Stimulated activated naive B cell treated with anti-CD40 and anti-IgM and Interleukin-4, amounts not matched to agents 10 μg/mL and 1 μg/mL and 100 μg/mL, for 72 hours (primary cell): Measurements from ENCODE around the gene PARP4.
"Not testable (repeated sequence)": the region's sequence is repeated elsewhere in the genome, so short reads cannot be mapped to it uniquely, and the experiment has no call there.

Source experiments
- ATAC-seq, 2 donors: fragments of 150-1000 bp; cut with Tn5 transposase; replicated peaks; 2 replicates each; pipeline ENCODE4 v1.10.0; 2021; ENCODE audit warnings: moderate library complexity in 1 of 2
- DNase-seq: peaks from one replicate; pipeline ENCODE4 v3.0.0; 2021
- H3K27ac Mint-ChIP-seq: one replicate; pipeline ENCODE4 v1.8.0; 2022; ENCODE audit warnings: mild to moderate bottlenecking, mixed read lengths
- H3K27me3 Mint-ChIP-seq, 2 donors: one replicate each; pipeline ENCODE4 v1.8.0; 2022; ENCODE audit warnings: mixed read lengths in 2 of 2
- H3K36me3 Mint-ChIP-seq, 2 donors: one replicate each; pipeline ENCODE4 v1.8.0; 2022; ENCODE audit warnings: mixed read lengths in 2 of 2, mild to moderate bottlenecking in 1 of 2
- H3K4me1 Mint-ChIP-seq, 2 donors: one replicate each; pipeline ENCODE4 v1.8.0; 2022; ENCODE audit warnings: mixed read lengths in 2 of 2, mild to moderate bottlenecking in 1 of 2
- H3K4me3 Mint-ChIP-seq, 2 donors: one replicate each; pipeline ENCODE4 v1.8.0; 2022; ENCODE audit warnings: mild to moderate bottlenecking in 2 of 2, mixed read lengths in 2 of 2, moderate library complexity in 1 of 2
- H3K9me3 Mint-ChIP-seq, 2 donors: one replicate each; pipeline ENCODE4 v1.8.0; 2022; ENCODE audit warnings: mixed read lengths in 2 of 2, mild to moderate bottlenecking in 1 of 2

Gene PARP4

DNA sequence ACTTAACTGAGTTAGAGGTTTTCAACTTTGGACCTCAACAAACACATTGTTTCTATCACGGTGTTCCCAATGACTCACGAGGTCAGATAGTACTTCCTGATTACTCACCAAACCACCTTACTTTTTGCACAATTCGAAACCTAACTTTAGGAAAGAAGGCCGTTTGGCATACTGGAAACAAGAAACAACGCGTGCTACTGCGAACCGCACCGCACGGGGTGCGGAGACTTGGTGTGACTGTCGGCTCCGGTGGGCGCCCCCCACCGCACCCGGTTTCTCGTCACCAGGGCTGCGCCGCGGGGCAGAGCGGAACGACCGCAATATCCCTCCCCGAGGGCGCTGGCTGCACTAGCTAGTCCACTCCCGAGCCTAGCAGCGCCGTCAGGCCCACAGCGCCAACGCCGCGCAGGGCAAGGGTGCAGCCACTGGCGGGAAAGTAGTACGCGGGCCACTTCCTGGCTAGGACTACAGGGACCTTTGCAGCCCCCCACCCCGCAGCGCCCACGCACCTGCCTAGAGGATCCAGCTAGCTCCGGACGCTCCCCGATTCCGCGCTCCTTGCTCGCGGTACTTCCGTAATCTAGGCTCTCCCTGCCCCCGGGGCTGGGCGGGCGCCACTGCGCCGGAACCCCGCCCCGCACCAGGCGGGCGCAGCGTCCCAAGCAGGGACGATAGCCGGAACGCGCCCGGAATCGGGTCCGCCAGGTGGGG, at the start of gene PARP4:
TSS of gene PARP4 (minus strand) at position 582 of the 711 bp plus-strand sequence. CDS start 9,002 bp downstream, outside the sequence.
- H3K27ac Mint-ChIP-seq: peak within 1 kb of the TSS; percentile 97
- no peaks in the 10 kb centered on the region for H3K27me3 Mint-ChIP-seq
- peak within 1 kb of the TSS; percentile 83 to 88 for H3K4me3 Mint-ChIP-seq
- DNase-seq (peak; percentile 68), ATAC-seq (peak; percentile 77 to 81)
- no peaks in the 10 kb centered on the region for H3K9me3 Mint-ChIP-seq
- H3K4me1 Mint-ChIP-seq: peaks cover 19 to 29% of the 10 kb centered on the region in 2 donors
- H3K36me3 Mint-ChIP-seq: peaks cover 7 to 8% of the 10 kb centered on the region in 2 donors

DNA sequence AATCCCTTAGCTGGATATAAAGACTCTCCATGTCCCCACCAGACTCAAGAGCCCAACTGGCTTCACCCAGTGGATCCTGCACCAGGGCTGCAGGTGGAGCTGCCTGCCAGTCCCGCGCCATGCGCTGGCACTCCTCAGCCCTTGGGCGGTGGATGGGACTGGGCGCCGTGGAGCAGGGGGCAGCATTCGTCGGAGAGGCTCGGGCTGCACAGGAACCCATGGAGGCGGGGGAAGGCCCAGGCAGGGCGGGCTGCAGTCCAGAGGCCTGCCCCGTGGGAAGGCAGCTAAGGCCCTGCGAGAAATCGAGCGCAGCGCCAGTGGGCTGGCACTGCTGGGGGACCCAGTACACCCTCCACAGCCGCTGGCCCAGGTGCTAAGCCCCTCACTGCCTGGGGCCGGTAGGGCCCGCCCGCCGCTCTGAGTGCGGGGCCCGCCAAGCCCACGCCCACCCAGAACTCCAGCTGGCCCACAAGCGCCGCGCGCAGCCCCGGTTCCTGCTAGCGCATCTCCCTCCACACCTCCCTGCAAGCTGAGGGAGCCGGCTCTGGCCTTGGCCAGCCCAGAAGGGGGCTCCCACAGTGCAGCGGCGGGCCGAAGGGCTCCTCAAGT, 48.1 kb upstream of the PARP4 start:
- DNase-seq, H3K27ac Mint-ChIP-seq, H3K9me3 Mint-ChIP-seq, ATAC-seq, H3K4me3 Mint-ChIP-seq, H3K36me3 Mint-ChIP-seq: not testable (repeated sequence)
- peaks cover 33 to 35% of the 10 kb centered on the region in 2 donors for H3K27me3 Mint-ChIP-seq
- H3K4me1 Mint-ChIP-seq: peaks cover 13 to 22% of the 10 kb centered on the region in 2 donors

DNA sequence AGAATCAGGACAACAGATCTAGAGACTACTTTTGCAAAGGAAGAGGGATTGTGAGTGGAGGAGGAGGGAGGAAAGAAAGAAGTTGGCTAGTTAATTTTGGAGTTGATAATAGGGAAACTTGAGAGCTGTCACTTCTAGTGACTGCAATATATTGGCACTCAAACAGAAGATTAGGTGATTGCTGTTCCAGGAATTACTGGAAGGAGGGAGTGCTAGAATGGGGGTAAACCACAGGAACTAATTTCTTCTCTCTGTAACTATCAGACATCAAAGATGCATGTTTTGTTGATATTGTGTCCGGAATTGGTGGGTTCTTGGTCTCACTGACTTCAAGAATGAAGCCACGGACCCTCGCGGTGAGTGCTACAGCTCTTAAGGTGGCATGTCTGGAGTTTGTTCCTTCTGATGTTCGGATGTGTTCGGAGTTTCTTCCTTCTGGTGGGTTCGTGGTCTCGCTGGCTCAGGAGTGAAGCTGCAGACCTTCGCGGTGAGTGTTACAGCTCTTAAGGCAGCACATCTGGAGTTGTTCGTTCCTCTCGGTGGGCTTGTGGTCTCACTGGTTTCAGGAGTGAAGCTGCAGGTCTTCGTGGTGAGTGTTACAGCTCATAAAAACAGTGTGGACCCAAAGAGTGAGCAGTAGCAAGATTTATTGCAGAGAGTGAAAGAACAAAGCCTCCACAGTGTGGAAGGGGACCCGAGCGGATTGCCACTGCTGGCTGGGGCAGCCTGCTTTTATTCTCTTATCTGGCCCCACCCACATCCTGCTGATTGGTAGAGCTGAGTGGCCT, 47.0 kb upstream of the PARP4 start:
- H3K36me3 Mint-ChIP-seq, H3K4me3 Mint-ChIP-seq, H3K9me3 Mint-ChIP-seq, ATAC-seq, DNase-seq, H3K27ac Mint-ChIP-seq: not testable (repeated sequence)
- Mint-ChIP-seq H3K27me3 (peaks cover 30 to 38% of the 10 kb centered on the region in 2 donors), H3K4me1 (peaks cover 6 to 12% of the 10 kb centered on the region in 2 donors)

DNA sequence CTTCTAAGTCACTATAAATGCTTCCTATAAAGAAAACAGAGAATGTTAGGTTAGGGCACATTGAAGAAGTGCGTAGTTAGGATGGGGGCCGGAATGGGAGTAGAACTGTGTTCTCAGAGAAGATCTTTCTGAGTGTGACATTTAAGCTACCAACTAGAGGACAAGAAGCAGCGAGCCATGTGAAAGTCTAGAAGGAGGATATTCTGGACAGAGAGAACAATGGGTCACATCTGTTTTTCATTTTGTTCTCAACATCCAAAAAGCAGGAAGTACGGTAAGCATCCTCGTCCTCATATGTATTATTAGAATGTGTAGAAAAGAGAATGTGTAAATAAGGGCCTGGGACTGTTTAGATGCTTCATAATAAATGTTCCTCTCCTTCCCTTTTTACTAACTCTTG, 44.5 kb upstream of the PARP4 start:
- H3K27me3 Mint-ChIP-seq: peaks cover 49 to 58% of the 10 kb centered on the region in 2 donors
- no peak overlapping the region for H3K4me3 Mint-ChIP-seq
- H3K27ac Mint-ChIP-seq: no peak overlapping the region
- no peak for DNase-seq
- no peak for ATAC-seq
- H3K36me3 Mint-ChIP-seq: no peaks in the 10 kb centered on the region
- peaks cover 6% of the 10 kb centered on the region in 2 donors for H3K4me1 Mint-ChIP-seq
- H3K9me3 Mint-ChIP-seq: peaks cover 1 to 5% of the 10 kb centered on the region in 2 donors

DNA sequence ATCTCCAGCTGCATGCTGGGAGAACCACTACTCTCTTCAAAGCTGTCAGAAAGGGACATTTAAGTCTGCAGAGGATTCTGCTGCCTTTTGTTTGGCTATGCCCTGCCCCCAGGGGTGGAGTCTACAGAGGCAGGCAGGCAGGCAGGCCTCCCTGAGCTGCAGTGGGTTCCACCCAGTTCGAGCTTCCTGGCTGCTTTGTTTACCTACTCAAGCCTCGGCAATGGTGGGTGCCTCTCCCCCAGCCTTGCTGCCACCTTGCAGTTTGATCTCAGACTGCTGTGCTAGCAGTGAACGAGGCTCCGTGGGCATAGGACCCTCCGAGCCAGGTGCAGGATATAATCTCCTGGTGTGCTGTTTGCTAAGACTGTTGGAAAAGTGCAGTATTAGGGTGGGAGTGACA, 41.3 kb upstream of the PARP4 start:
- H3K9me3 Mint-ChIP-seq, DNase-seq, H3K4me3 Mint-ChIP-seq, H3K4me1 Mint-ChIP-seq, H3K27ac Mint-ChIP-seq, H3K36me3 Mint-ChIP-seq, ATAC-seq: not testable (repeated sequence)
- H3K27me3 Mint-ChIP-seq: peaks cover 48 to 63% of the 10 kb centered on the region in 2 donors

DNA sequence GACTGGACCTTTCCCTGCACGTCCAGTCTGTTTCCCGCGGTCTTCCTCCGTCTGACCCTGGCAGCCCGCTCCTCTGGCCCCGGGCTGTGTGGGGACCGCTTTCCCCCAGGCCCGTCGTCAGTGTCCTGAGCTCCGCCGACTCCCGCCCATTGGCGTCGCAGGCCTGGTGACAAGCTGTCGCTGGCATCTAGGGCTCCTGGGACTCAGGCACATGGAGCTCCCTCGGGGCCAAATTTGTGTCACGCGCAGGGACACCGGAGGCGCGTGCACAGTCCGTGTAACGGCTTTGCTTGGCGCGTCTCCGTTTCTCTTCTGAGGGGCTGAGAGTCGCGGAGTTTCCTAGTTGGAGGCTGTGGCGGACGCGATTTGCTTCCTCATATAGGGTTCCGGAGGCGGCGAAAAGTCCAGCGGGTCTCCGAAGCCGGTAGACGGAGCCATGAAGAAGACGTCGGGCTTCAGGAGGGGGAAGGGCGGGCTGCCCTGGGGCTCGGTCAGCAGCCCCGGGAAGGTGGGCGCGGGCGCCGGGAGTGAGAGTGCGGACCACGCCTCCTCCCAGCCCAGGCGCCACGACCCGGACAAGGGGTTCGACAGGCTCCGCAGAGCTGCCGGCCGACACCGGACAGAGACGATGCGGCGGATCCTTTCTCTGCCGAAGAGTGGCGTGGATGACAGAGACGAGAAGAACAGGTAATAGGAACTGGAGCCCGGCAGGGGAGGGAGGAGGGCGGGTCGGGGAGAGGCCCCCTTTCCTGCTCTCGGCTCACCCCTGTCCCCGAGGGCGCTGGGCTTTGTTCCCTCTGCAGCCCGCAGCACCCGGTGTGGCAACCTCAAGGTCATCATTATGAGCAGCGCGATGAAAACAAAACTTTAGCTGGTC, 29.1 kb upstream of the PARP4 start:
- H3K9me3 Mint-ChIP-seq, H3K36me3 Mint-ChIP-seq, DNase-seq: not testable (repeated sequence)
- Mint-ChIP-seq H3K27me3 (peaks cover 53 to 76% of the 10 kb centered on the region in 2 donors), H3K4me3 (peak overlapping the region; percentile 84 to 86), H3K4me1 (peaks cover 9 to 16% of the 10 kb centered on the region in 2 donors), H3K27ac (peak overlapping the region; percentile 85)
- ATAC-seq: peak; percentile 62 to 66

DNA sequence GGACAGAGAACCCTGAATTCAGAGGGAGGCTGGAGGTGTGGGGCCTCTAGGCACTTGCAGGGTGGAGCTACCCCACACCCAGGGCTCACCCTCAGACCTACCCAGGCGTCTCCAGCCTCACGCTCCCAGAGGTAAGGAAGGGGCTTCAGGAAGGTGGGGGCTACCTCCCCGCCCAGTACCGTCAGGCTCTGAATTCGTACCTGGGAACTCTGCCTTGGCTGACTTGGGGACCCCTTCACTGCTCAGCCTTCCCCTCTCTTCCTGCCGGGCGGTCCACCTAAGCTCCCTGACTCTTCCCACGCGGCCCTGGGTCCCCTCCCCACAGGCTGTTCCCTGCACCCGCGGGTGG, 28.5 kb upstream of the PARP4 start:
- peaks cover 0 to 4% of the 10 kb centered on the region in 2 donors for H3K36me3 Mint-ChIP-seq
- H3K27me3 Mint-ChIP-seq: peaks cover 49 to 75% of the 10 kb centered on the region in 2 donors
- H3K4me3 Mint-ChIP-seq: peak overlapping the region; percentile 84 to 86
- DNase-seq (no peak), ATAC-seq (no peak)
- no peak overlapping the region for H3K27ac Mint-ChIP-seq
- peaks cover 9 to 16% of the 10 kb centered on the region in 2 donors for H3K4me1 Mint-ChIP-seq
- H3K9me3 Mint-ChIP-seq: peaks cover 0 to 2% of the 10 kb centered on the region in 2 donors

DNA sequence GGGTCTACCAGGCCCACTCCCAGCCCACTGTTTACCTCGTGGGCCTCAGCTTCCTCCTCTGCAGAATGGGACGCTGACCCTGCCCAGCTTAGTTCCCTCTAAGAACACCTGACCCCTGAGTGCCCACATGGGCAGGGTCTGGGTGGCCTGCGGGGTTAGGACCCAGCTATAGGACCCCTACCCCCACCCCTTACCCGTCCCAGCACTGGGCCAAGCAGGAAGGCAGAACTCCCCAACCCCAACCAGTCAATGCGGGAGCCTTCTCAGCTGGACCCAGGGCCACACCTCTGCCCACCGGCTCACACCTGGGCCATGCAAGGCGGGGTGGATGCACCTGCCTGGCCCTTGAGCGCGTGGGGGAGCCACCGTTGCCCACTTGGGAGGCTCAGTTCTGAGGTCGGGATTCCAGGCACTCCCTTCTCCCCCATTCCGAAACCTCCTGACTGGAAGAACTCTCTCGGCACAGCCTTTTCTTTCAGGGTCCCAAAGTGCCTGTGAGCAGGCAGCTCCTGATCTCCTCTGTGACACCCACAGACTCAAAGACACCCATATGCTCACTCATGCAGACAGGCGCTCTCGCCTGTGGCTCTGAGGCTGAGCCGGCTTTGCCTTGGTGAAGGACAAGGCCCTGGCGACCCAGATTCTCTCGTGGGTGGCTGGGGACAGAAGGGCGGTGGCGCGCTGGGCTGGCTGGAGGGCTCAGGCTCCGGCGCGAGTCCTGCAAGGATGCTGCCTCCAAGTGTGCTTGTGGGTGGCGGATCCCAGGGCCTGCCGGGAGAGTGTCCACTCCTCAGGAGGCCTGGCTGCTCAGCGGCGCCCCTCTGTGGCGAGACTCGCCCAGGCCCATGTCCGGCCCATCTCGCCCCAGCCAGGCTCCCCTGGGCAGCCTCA, 27.9 kb upstream of the PARP4 start:
- no peak for DNase-seq
- no peak overlapping the region for H3K27ac Mint-ChIP-seq
- peaks cover 9 to 16% of the 10 kb centered on the region in 2 donors for H3K4me1 Mint-ChIP-seq
- H3K36me3 Mint-ChIP-seq: peaks cover 0 to 4% of the 10 kb centered on the region in 2 donors
- peaks cover 0 to 2% of the 10 kb centered on the region in 2 donors for H3K9me3 Mint-ChIP-seq
- ATAC-seq: no peak
- peaks cover 50 to 69% of the 10 kb centered on the region in 2 donors for H3K27me3 Mint-ChIP-seq
- peak overlapping the region; percentile 45 to 86 for H3K4me3 Mint-ChIP-seq

DNA sequence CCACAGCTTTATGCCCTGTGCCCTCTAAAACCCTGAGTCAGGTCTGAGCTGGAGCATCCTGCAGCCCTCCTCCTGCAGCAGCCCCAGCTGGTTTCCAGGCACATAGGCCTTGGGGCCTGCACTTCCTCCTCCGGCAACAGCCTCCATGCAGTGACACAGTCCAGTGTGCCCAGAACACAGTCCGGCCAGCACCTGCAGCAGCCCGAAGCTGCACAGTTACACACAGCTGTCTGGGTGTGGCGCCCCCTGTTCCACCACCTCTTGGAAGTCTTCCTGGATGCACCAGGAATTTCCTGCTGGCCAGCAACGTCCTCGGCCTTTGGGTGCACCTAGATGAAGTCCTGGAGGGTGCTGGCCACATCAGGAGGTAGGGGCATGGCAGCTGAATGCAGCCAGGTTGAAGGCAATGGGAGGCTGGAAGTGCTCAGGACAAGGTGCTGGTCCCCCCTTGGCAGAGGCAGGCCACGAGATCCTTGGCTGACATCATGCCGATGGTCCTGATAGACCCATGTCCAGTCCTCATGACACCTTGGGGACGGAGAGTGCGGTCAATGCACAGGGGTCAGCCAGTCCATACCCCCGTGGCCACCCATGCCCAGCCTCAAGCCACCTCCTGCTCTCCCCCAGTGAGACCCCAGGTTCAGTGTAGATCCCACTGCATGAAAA, 27.1 kb upstream of the PARP4 start:
- no peak for DNase-seq
- ATAC-seq: no peak
- H3K4me3 Mint-ChIP-seq: no peak overlapping the region
- H3K36me3 Mint-ChIP-seq: peaks cover 0 to 4% of the 10 kb centered on the region in 2 donors
- no peak overlapping the region for H3K27ac Mint-ChIP-seq
- peaks cover 9 to 16% of the 10 kb centered on the region in 2 donors for H3K4me1 Mint-ChIP-seq
- peaks cover 0 to 2% of the 10 kb centered on the region in 2 donors for H3K9me3 Mint-ChIP-seq
- H3K27me3 Mint-ChIP-seq: peaks cover 51 to 68% of the 10 kb centered on the region in 2 donors

DNA sequence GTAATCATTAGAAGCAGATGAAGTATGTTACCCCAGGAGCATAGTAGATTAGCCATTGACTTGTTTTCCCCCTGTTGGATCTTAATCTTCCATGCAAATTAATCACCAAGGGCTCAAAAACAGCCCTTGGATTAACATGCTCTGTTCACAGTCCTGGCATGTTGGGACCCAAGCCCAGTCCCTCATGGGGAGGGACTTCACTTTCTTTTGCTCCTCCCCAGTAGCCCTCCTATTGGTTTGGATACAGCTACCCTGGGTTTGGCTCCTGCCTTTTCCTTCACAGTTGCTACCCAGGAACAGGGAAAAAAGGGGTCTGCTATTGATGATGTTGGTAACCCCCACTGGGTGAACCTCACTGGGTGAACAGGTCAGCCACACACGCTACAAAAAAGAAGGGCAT, 16.9 kb upstream of the PARP4 start:
- Mint-ChIP-seq H3K9me3 (no peaks in the 10 kb centered on the region), H3K27ac (no peak overlapping the region), H3K36me3 (no peaks in the 10 kb centered on the region), H3K4me1 (no peaks in the 10 kb centered on the region), H3K4me3 (no peak overlapping the region), H3K27me3 (peaks cover 43 to 52% of the 10 kb centered on the region in 2 donors)
- no peak for ATAC-seq
- no peak for DNase-seq

DNA sequence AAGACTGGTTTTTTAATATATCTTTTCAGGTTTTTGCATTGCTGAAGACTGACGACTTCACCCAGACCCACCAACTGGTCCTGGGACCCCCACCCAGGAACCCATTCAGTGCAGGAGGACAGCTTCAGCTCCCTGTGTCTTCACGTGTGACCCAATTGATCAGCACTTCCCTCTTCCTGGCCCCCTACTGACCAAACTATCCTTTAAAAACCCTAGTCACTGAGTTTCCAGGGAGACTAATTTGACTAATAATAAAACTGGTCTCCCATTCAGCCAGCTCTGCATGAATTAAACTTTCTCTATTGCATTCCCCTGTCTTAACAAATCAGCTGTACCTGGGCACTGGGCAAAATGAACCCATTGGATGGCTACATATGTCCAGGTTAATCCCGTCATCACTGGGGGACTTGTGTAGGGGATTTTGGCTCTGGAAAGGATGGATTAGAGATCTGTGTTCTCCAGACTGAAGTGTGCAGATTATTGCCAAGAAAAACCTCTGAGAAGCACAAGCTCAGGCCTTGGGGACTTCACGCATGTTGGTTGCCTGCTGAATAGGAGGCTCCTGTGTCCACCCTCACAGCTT, 16.3 kb upstream of the PARP4 start:
- no peak overlapping the region for H3K27ac Mint-ChIP-seq
- peaks cover 38 to 46% of the 10 kb centered on the region in 2 donors for H3K27me3 Mint-ChIP-seq
- no peak overlapping the region for H3K4me3 Mint-ChIP-seq
- no peaks in the 10 kb centered on the region for H3K9me3 Mint-ChIP-seq
- no peaks in the 10 kb centered on the region for H3K4me1 Mint-ChIP-seq
- no peak for DNase-seq
- no peak for ATAC-seq
- H3K36me3 Mint-ChIP-seq: no peaks in the 10 kb centered on the region

DNA sequence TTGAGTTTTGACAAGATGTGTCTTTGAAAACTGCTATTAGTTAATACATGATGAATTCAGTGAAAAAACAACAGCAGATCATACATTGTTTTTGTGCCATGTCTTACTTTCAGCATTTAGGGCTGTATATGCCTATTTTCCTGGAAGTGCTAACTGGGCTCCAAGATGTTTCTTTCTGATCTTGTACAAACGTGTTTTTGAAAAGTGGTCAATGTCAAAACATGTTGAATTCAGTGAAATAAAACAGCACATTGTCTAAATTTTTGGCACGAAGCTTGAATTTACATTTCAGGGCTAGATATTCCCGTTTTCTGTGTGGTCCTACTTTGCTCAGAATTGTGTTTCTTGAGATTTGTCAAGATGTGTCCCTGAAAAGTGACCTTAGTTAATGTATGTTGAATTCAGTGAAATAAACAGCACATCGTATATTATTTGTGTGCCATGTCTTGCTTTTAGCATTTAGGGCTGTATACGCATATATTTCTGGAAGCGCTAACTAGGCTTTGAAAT, 14.7 kb upstream of the PARP4 start:
- no peaks in the 10 kb centered on the region for H3K36me3 Mint-ChIP-seq
- no peaks in the 10 kb centered on the region for H3K9me3 Mint-ChIP-seq

More for the DNA sequence above, 14.7 kb upstream of the PARP4 start:
- ATAC-seq: no peak
- Mint-ChIP-seq H3K4me1 (no peaks in the 10 kb centered on the region), H3K27me3 (peaks cover 30 to 31% of the 10 kb centered on the region in 2 donors), H3K27ac (no peak overlapping the region), H3K4me3 (no peak overlapping the region)
- DNase-seq: no peak
